Measurements from ENCODE around the gene FAM219B.

Gene FAM219B

GRCh38 chr15:74906450-74907162 lies at the start of gene FAM219B:
Gene FAM219B (minus strand): TSS chr15:74906851. CDS start chr15:74906800, 51 bp downstream.
- H3K4me3 ChIP-seq (ENCODE audit: control insufficient read depth, low read depth, low read length) = peak within 1 kb of the TSS; percentile 86
- TF ChIP-seq, protein P1, sequence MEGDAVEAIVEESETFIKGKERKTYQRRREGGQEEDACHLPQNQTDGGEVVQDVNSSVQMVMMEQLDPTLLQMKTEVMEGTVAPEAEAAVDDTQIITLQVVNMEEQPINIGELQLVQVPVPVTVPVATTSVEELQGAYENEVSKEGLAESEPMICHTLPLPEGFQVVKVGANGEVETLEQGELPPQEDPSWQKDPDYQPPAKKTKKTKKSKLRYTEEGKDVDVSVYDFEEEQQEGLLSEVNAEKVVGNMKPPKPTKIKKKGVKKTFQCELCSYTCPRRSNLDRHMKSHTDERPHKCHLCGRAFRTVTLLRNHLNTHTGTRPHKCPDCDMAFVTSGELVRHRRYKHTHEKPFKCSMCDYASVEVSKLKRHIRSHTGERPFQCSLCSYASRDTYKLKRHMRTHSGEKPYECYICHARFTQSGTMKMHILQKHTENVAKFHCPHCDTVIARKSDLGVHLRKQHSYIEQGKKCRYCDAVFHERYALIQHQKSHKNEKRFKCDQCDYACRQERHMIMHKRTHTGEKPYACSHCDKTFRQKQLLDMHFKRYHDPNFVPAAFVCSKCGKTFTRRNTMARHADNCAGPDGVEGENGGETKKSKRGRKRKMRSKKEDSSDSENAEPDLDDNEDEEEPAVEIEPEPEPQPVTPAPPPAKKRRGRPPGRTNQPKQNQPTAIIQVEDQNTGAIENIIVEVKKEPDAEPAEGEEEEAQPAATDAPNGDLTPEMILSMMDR (conservative IDR thresholded peaks at IDR 0.05; ENCODE audit: control insufficient read depth, insufficient read depth, low read depth, low read length) = no peak
- DNase-seq (ENCODE audit: low read depth) = peak; percentile 79

DNA sequence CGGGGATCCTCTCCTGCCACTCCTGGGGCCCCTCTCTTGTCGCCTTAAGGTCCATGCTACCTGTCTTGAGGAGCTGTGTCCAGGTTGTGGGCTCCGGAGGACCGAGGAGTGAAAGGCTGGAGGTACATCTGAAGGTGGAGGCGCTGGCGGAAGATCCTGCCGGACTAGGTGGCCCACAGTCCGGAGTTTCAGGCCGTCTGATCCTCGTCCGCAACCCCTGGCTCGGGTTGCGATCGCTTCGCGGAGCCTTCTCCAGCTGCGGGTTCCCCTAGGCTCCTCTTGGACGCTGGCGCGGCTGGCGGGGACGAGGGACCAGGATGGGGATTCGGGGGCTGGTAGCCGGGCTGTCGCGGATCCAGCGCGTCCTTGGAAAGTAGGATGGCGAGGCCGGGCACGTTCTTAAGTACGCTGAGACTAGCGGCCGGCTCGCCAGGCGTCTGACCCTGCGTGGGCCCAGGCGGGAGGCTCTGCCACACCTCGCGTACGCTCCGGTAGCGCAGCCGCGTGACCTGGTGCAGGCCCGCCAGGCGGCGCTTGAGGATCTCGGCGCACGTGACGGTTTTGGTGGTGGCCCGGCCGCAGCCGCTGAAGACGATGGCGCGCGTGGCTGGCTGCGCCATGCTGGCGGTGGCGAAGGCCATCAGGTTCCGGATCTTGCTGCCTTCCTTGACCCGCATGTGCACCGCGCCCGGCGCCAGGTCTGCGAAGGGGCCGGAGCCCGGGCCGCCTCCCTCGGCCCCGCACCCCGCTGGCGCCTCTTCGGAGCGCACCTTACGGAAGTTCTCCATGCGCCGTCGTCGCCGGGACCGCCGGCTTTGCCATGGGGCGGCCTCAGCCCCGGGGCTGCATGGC lies 49.4 kb upstream of the FAM219B start:
- TF ChIP-seq, protein P1 (conservative IDR thresholded peaks at IDR 0.05; ENCODE audit: control insufficient read depth, insufficient read depth, low read depth, low read length) = no peak
- peak; percentile 64 for DNase-seq (ENCODE audit: low read depth)
- peak overlapping the region; percentile 43 for H3K4me3 ChIP-seq (ENCODE audit: control insufficient read depth, low read depth, low read length)

DNA sequence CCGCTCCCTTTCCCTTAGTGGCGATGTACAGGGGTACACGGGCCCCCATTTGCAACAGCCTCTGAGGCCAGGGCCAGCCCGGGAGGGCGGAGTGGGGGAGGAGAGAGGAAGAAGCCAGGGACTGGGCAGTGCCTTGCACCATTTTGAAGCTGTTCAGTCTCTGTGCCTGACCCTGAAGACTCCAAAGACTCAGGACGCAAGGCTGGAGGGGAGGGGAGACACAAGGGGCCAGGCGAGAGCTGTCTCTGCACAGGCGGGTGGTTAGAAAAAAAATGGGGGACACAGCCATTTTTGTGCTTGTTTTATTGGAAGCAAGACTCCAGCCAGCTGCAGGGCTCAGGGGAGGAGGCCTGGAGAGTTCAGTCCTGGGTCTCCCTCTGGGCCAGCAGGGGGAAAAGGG lies 48.4 kb upstream of the FAM219B start:
- DNase-seq (ENCODE audit: low read depth) = no peak

DNA sequence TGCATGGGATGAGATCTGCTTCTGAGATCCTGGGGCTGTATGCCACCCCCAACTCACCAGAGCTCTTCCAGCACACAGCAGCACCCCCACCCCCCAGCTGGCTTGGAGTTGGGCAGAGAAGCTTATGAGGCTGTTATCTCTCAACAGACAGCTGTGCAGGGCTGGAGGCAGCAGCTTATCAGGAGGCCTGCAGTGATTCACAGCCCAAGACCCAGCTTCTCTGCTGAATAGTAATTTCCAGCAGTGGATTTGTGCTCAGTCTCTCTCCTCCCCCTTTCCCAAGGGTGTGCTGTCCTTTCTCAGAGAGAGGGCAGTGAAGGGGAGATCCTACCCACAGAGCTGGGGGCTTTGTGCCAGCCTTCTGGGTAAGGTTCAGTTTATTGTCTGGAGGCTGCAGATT lies 47.9 kb upstream of the FAM219B start:
- DNase-seq (ENCODE audit: low read depth) = peak; percentile 25
- peak overlapping the region; percentile 6 for H3K4me3 ChIP-seq (ENCODE audit: control insufficient read depth, low read depth, low read length)

More for the DNA sequence above, 48.4 kb upstream of the FAM219B start:
- TF ChIP-seq, protein P1 (conservative IDR thresholded peaks at IDR 0.05; ENCODE audit: control insufficient read depth, insufficient read depth, low read depth, low read length) = no peak
- peak overlapping the region; percentile 43 for H3K4me3 ChIP-seq (ENCODE audit: control insufficient read depth, low read depth, low read length)

DNA sequence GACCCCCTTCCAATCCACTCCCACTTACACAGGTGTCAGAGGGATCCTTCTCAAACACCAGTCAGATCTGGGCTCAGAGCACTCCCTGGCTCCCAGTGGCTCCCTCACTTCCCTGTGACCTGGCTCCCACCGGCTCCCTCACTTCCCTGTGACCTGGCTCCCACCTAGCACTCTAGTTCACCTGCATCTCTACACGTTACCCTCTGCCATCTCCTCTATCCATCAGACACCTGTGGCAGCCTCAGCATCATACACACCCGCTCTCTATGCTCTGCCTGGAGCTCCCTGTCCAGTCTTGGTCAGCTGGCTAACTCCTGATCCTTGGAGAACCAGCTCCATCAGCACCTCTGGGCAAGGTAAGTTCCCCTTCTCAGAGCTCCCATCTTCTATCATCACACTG lies 44.4 kb upstream of the FAM219B start:
- TF ChIP-seq, protein P1 (conservative IDR thresholded peaks at IDR 0.05; ENCODE audit: control insufficient read depth, insufficient read depth, low read depth, low read length) = no peak
- H3K4me3 ChIP-seq (ENCODE audit: control insufficient read depth, low read depth, low read length) = no peak overlapping the region
- no peak for DNase-seq (ENCODE audit: low read depth)

More for the DNA sequence above, 47.9 kb upstream of the FAM219B start:
- TF ChIP-seq, protein P1 (conservative IDR thresholded peaks at IDR 0.05; ENCODE audit: control insufficient read depth, insufficient read depth, low read depth, low read length) = no peak

- DNase-seq (ENCODE audit: low read depth) = peak; percentile 70
- TF ChIP-seq, protein P1 (conservative IDR thresholded peaks at IDR 0.05; ENCODE audit: control insufficient read depth, insufficient read depth, low read depth, low read length) = peak; percentile 100
- no peak overlapping the region for H3K4me3 ChIP-seq (ENCODE audit: control insufficient read depth, low read depth, low read length)
These were observed 43.6 kb upstream of the FAM219B start for GRCh38 chr15:74950078-74950908.

Measured in fibroblast of mammary gland (primary cell).